Measurements from ENCODE around the gene TTC9B.

Gene TTC9B

DNA sequence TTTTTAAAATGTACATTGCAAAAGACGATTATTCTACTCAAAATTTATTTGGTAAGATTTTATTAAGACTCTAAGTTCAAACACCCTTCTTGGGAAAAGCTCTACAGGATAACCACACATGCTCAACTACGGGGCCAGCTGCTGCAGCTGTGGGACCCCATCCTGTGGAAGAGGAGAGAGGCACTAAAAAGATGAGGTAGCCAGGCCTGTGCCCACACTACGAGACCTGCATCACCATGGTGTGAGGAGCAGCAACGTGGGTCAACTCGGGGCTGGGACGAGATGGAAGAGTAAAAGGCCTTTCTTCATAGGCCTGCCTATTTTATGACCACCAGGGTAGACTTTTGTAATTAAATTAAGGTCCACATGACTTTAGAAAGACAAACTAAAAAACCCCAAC is 12.9 kb upstream of the TTC9B start:
- Histone ChIP-seq H3K4me1 (ENCODE audit: control insufficient read depth, insufficient read depth, low read length) (peaks cover 46% of the 10 kb centered on the region), H3K4me3 (ENCODE audit: low read length) (no peak overlapping the region), H3K9ac (ENCODE audit: low read length) (peak overlapping the region; percentile 59), H3K36me3 (ENCODE audit: control insufficient read depth, insufficient read depth, low read length, severe bottlenecking) (peaks cover 24% of the 10 kb centered on the region), H3K27me3 (replicated peaks; ENCODE audit: control insufficient read depth, insufficient read depth, low read length) (no peaks in the 10 kb centered on the region), H3K9me3 (ENCODE audit: control insufficient read depth, low read length) (no peaks in the 10 kb centered on the region)
- DNase-seq (ENCODE audit: low read depth): no peak

GRCh38 chr19:40229926-40230417 is 11.8 kb upstream of the TTC9B start:
- Histone ChIP-seq H3K27me3 (replicated peaks; ENCODE audit: control insufficient read depth, insufficient read depth, low read length) (no peaks in the 10 kb centered on the region), H3K4me1 (ENCODE audit: control insufficient read depth, insufficient read depth, low read length) (peaks cover 55% of the 10 kb centered on the region), H3K36me3 (ENCODE audit: control insufficient read depth, insufficient read depth, low read length, severe bottlenecking) (peaks cover 13% of the 10 kb centered on the region), H3K9me3 (ENCODE audit: control insufficient read depth, low read length) (no peaks in the 10 kb centered on the region), H3K9ac (ENCODE audit: low read length) (peak overlapping the region; percentile 32), H3K4me3 (ENCODE audit: low read length) (no peak overlapping the region)
- DNase-seq (ENCODE audit: low read depth): no peak

DNA sequence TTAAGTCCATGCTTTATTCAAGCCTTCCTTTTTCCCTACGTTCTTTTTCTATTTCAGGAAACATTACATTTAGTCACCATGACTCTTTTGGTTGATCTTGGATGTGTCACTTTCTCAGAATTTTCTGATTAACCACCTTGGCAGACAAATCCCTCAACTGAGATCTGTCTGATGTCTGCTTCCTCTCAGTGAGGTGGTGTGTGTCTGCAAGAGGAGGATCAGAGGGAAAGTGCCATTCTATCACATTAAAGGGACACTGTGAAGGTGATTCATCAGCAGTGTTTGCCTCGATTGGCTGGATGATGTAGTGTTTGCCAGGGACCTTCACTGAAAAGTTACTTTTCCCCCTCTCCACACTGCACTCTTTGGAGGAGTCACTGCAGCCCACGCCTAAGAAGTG is 11.3 kb upstream of the TTC9B start:
- H3K9me3 ChIP-seq (ENCODE audit: control insufficient read depth, low read length): no peaks in the 10 kb centered on the region
- H3K36me3 ChIP-seq (ENCODE audit: control insufficient read depth, insufficient read depth, low read length, severe bottlenecking): peaks cover 8% of the 10 kb centered on the region
- H3K4me1 ChIP-seq (ENCODE audit: control insufficient read depth, insufficient read depth, low read length): peaks cover 55% of the 10 kb centered on the region
- DNase-seq (ENCODE audit: low read depth): peak; percentile 5
- H3K4me3 ChIP-seq (ENCODE audit: low read length): no peak overlapping the region
- H3K9ac ChIP-seq (ENCODE audit: low read length): no peak overlapping the region
- no peaks in the 10 kb centered on the region for H3K27me3 ChIP-seq (replicated peaks; ENCODE audit: control insufficient read depth, insufficient read depth, low read length)

- no peak overlapping the region for H3K9ac ChIP-seq (ENCODE audit: low read length)
- H3K4me1 ChIP-seq (ENCODE audit: control insufficient read depth, insufficient read depth, low read length): peaks cover 55% of the 10 kb centered on the region
- H3K9me3 ChIP-seq (ENCODE audit: control insufficient read depth, low read length): no peaks in the 10 kb centered on the region
- H3K4me3 ChIP-seq (ENCODE audit: low read length): no peak overlapping the region
- no peak for DNase-seq (ENCODE audit: low read depth)
- peaks cover 7% of the 10 kb centered on the region for H3K36me3 ChIP-seq (ENCODE audit: control insufficient read depth, insufficient read depth, low read length, severe bottlenecking)
- H3K27me3 ChIP-seq (replicated peaks; ENCODE audit: control insufficient read depth, insufficient read depth, low read length): no peaks in the 10 kb centered on the region
These were observed 10.7 kb upstream of the TTC9B start for GRCh38 chr19:40228863-40229262.

GRCh38 chr19:40228346-40228745 is 10.2 kb upstream of the TTC9B start:
- Histone ChIP-seq H3K36me3 (ENCODE audit: control insufficient read depth, insufficient read depth, low read length, severe bottlenecking) (peaks cover 3% of the 10 kb centered on the region), H3K27me3 (replicated peaks; ENCODE audit: control insufficient read depth, insufficient read depth, low read length) (no peaks in the 10 kb centered on the region), H3K9me3 (ENCODE audit: control insufficient read depth, low read length) (no peaks in the 10 kb centered on the region), H3K9ac (ENCODE audit: low read length) (no peak overlapping the region), H3K4me3 (ENCODE audit: low read length) (no peak overlapping the region), H3K4me1 (ENCODE audit: control insufficient read depth, insufficient read depth, low read length) (peaks cover 55% of the 10 kb centered on the region)
- no peak for DNase-seq (ENCODE audit: low read depth)

DNA sequence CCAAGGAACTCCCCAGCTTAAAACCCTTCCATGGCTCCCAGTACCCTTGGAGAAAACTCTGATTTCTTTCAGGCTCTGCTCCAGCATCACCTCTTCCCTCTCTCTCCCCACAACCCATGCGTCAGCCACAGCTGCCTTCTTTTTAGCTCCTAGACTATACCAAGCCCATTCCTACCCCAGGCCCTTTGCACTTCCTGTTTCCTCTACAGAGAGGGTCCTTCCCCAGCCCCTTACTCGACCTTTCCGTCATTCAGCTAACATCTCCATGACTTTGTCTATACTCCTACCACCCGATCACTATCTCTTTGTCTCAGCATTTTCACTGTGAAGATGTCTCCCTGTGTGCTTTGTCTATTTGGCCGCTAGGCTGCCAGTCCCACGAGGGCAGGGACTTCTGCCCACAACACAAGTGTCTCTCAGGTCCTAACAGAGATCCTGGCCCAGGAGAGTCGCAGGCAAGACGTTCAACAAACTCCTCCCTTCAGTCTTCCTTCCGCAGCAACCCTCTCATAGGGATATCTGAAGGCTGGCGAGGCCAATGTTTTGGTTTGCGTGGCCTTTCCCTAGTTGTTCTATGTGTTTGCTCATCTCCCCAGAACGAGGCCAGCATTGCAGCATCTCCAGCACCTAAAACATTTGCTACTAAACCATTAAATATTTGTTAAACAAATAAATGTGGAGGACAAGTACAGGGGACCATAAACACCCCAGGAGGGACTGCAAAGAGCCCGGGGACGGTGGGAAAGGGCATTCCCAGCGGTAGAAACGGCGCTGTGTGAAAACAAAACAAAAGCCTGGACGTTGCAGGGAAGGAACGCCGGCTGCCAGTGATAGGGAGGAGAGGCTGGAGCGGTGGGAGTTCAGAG is 7.5 kb upstream of the TTC9B start:
- Histone ChIP-seq H3K27me3 (replicated peaks; ENCODE audit: control insufficient read depth, insufficient read depth, low read length) (no peaks in the 10 kb centered on the region), H3K9me3 (ENCODE audit: control insufficient read depth, low read length) (no peaks in the 10 kb centered on the region), H3K9ac (ENCODE audit: low read length) (peak overlapping the region; percentile 63), H3K4me3 (ENCODE audit: low read length) (peak overlapping the region; percentile 70), H3K4me1 (ENCODE audit: control insufficient read depth, insufficient read depth, low read length) (peaks cover 36% of the 10 kb centered on the region), H3K36me3 (ENCODE audit: control insufficient read depth, insufficient read depth, low read length, severe bottlenecking) (no peaks in the 10 kb centered on the region)
- DNase-seq (ENCODE audit: low read depth): peak; percentile 44

DNA sequence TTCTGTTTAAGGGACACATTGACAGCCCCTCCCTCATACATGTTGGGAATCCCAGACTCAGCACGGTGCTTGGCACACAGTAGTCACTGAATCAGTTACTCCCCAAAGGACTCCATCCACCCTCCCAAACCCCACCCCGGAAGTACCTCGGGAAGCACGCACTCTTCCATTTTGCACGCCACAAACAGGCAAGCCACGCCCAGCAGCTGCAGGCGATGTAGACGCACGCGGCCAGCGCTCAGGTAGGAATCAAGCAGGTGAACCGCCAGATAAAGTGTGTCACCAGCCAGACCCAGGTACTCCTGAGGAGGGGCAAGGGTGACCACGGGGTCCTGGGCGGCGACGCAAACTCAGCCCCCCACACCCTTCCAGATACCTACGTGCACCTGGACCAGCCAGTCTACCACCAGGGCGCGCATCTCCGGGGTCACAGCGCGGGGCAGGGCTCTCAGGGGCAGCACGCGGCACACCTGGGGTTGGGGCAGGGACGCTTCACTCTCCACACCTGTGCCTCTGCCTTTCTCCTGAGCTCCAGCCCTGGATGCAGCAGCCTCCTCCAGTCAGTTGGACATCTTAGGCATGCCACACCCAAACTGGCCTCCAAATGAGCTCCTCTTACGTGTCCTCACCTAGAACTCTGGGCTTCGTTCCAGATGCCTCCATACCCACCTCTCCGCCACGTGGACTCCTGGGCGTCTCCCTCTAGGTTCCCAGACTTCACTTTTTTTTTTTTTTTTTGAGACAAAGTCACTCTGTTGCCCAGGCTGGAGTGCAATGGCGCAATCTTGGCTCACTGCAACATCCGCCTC is 6.4 kb upstream of the TTC9B start:
- peaks cover 25% of the 10 kb centered on the region for H3K4me1 ChIP-seq (ENCODE audit: control insufficient read depth, insufficient read depth, low read length)
- H3K36me3 ChIP-seq (ENCODE audit: control insufficient read depth, insufficient read depth, low read length, severe bottlenecking): no peaks in the 10 kb centered on the region
- no peak overlapping the region for H3K9ac ChIP-seq (ENCODE audit: low read length)
- DNase-seq (ENCODE audit: low read depth): no peak
- H3K9me3 ChIP-seq (ENCODE audit: control insufficient read depth, low read length): no peaks in the 10 kb centered on the region
- H3K4me3 ChIP-seq (ENCODE audit: low read length): no peak overlapping the region
- H3K27me3 ChIP-seq (replicated peaks; ENCODE audit: control insufficient read depth, insufficient read depth, low read length): no peaks in the 10 kb centered on the region

GRCh38 chr19:40223135-40223822 is 5.1 kb upstream of the TTC9B start:
- Histone ChIP-seq H3K36me3 (ENCODE audit: control insufficient read depth, insufficient read depth, low read length, severe bottlenecking) (no peaks in the 10 kb centered on the region), H3K4me3 (ENCODE audit: low read length) (no peak overlapping the region), H3K27me3 (replicated peaks; ENCODE audit: control insufficient read depth, insufficient read depth, low read length) (no peaks in the 10 kb centered on the region), H3K4me1 (ENCODE audit: control insufficient read depth, insufficient read depth, low read length) (peaks cover 17% of the 10 kb centered on the region), H3K9ac (ENCODE audit: low read length) (no peak overlapping the region), H3K9me3 (ENCODE audit: control insufficient read depth, low read length) (no peaks in the 10 kb centered on the region)
- no peak for DNase-seq (ENCODE audit: low read depth)

DNA sequence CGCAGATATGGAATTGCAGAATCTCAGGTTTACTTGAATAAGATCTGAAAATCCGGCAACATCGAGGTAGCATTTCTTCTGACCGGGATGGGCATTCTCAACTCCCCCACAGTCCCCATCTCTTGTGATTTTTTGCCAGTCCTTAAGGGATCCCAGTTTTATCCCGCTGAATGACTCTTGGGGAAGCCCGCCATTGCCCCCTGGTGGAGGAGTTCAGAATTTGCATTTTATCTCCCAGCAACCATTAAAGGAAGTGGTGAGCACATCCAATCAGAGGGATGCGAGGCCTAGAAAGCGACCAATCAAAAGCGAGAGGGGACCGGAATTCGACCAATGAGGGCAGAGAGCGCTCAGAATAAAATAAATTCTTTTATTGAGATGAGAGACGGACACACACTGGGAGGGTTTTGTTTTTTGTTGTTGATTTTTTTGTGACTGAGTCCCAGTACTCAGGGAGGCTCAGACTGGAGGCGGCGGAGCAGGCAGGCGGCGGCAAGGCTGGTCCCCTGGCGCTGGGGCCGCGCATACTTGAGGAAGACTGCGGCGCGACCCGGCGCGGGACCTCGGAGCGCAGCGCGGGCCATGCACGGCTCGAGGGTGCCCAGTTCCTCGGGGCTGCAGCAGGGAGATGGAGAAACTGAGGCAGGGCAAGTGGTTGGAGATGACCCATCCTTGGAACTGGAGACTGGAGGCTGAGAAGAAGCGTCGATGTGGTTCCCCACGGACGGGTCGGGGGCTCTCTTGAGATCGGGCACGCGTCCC is 3.9 kb upstream of the TTC9B start:
- Histone ChIP-seq H3K9ac (ENCODE audit: low read length) (no peak overlapping the region), H3K4me1 (ENCODE audit: control insufficient read depth, insufficient read depth, low read length) (peaks cover 17% of the 10 kb centered on the region), H3K4me3 (ENCODE audit: low read length) (peak overlapping the region; percentile 22), H3K27me3 (replicated peaks; ENCODE audit: control insufficient read depth, insufficient read depth, low read length) (peaks cover 5% of the 10 kb centered on the region), H3K36me3 (ENCODE audit: control insufficient read depth, insufficient read depth, low read length, severe bottlenecking) (no peaks in the 10 kb centered on the region), H3K9me3 (ENCODE audit: control insufficient read depth, low read length) (no peaks in the 10 kb centered on the region)
- DNase-seq (ENCODE audit: low read depth): peak; percentile 90

GRCh38 chr19:40220674-40221073 is 2.5 kb upstream of the TTC9B start:
- no peak overlapping the region for H3K4me3 ChIP-seq (ENCODE audit: low read length)
- H3K27me3 ChIP-seq (replicated peaks; ENCODE audit: control insufficient read depth, insufficient read depth, low read length): peaks cover 18% of the 10 kb centered on the region
- no peaks in the 10 kb centered on the region for H3K9me3 ChIP-seq (ENCODE audit: control insufficient read depth, low read length)
- H3K4me1 ChIP-seq (ENCODE audit: control insufficient read depth, insufficient read depth, low read length): peaks cover 4% of the 10 kb centered on the region
- DNase-seq (ENCODE audit: low read depth): no peak
- H3K36me3 ChIP-seq (ENCODE audit: control insufficient read depth, insufficient read depth, low read length, severe bottlenecking): no peaks in the 10 kb centered on the region
- H3K9ac ChIP-seq (ENCODE audit: low read length): no peak overlapping the region
